Measurements from ENCODE around the gene C1QL2. TPM values are rescaled to one million over a fixed set of nuclear protein-coding genes. Genes with fewer than 3 reads are reported as not detected.

C1QL2 gene
- total RNA-seq, 6 donors from 2014 or later, result not detected

- no peak for TF ChIP-seq POLR2A (IDR thresholded peaks at IDR 0.05)
- TF ChIP-seq CTCF (IDR thresholded peaks at IDR 0.05), result no peak
- no peak for TF ChIP-seq EP300 (IDR thresholded peaks at IDR 0.05)
- no peak for TF ChIP-seq POLR2AphosphoS5 (IDR thresholded peaks at IDR 0.05)
Observed at GRCh38 chr2:119179991-119180390, 21.4 kb upstream of the C1QL2 start.

GRCh38 chr2:119179202-119179601 lies 20.7 kb upstream of the C1QL2 start:
- peak in 1 of 2 donors; percentile 33 for DNase-seq
- WGBS, 2 donors, result 46 to 53% methylated on average over 2 of the region's 2 CpGs
- Histone ChIP-seq H3K27me3 (no peaks in the 10 kb centered on the region), H3K4me3 (no peak overlapping the region), H3K36me3 (no peaks in the 10 kb centered on the region), H3K9me3 (no peaks in the 10 kb centered on the region), H3K4me1 (no peaks in the 10 kb centered on the region), H3K27ac (no peak overlapping the region)
- no peak for TF ChIP-seq EP300 (IDR thresholded peaks at IDR 0.05)
- no peak for TF ChIP-seq CTCF (IDR thresholded peaks at IDR 0.05)
- no peak for TF ChIP-seq POLR2AphosphoS5 (IDR thresholded peaks at IDR 0.05)
- TF ChIP-seq POLR2A (IDR thresholded peaks at IDR 0.05), result no peak
- peak in 1 of 2 donors; percentile 36 for ATAC-seq (ENCODE audit: low FRiP score in 2 of 2)

More at GRCh38 chr2:119179991-119180390, 21.4 kb upstream of the C1QL2 start:
- ATAC-seq (ENCODE audit: low FRiP score in 2 of 2), result no peak
- Histone ChIP-seq H3K4me3 (no peak overlapping the region), H3K27me3 (no peaks in the 10 kb centered on the region), H3K36me3 (no peaks in the 10 kb centered on the region), H3K27ac (no peak overlapping the region), H3K4me1 (no peaks in the 10 kb centered on the region), H3K9me3 (no peaks in the 10 kb centered on the region)
- WGBS, 2 donors, result 78 to 91% methylated on average over 3 to 7 of the region's 7 CpGs
- DNase-seq, result no peak

GRCh38 chr2:119178776-119179175 lies 20.2 kb upstream of the C1QL2 start:
- Histone ChIP-seq H3K4me1 (no peaks in the 10 kb centered on the region), H3K27me3 (no peaks in the 10 kb centered on the region), H3K9me3 (no peaks in the 10 kb centered on the region), H3K4me3 (no peak overlapping the region), H3K27ac (no peak overlapping the region), H3K36me3 (no peaks in the 10 kb centered on the region)
- ATAC-seq (ENCODE audit: low FRiP score in 2 of 2), result no peak
- no peak for TF ChIP-seq POLR2A (IDR thresholded peaks at IDR 0.05)
- no peak for TF ChIP-seq POLR2AphosphoS5 (IDR thresholded peaks at IDR 0.05)
- no peak for TF ChIP-seq CTCF (IDR thresholded peaks at IDR 0.05)
- no peak for TF ChIP-seq EP300 (IDR thresholded peaks at IDR 0.05)
- DNase-seq, result no peak
- 89% methylated on average over 6 of the region's 6 CpGs for WGBS, 2 donors

GRCh38 chr2:119177838-119178190 lies 19.3 kb upstream of the C1QL2 start:
- ATAC-seq (ENCODE audit: low FRiP score in 2 of 2) (no peak), DNase-seq (no peak)
- Histone ChIP-seq H3K27ac (no peak overlapping the region), H3K4me1 (no peaks in the 10 kb centered on the region), H3K36me3 (no peaks in the 10 kb centered on the region), H3K27me3 (no peaks in the 10 kb centered on the region), H3K9me3 (no peaks in the 10 kb centered on the region), H3K4me3 (no peak overlapping the region)
- 60 to 63% methylated on average over 2 to 4 of the region's 4 CpGs for WGBS, 2 donors
- TF ChIP-seq CTCF (IDR thresholded peaks at IDR 0.05) (no peak), POLR2A (IDR thresholded peaks at IDR 0.05) (no peak), EP300 (IDR thresholded peaks at IDR 0.05) (no peak), POLR2AphosphoS5 (IDR thresholded peaks at IDR 0.05) (no peak)

GRCh38 chr2:119177171-119177837 lies 18.8 kb upstream of the C1QL2 start:
- TF ChIP-seq POLR2A (IDR thresholded peaks at IDR 0.05) (no peak), CTCF (IDR thresholded peaks at IDR 0.05) (no peak), POLR2AphosphoS5 (IDR thresholded peaks at IDR 0.05) (no peak), EP300 (IDR thresholded peaks at IDR 0.05) (no peak)
- 77 to 86% methylated on average over 9 to 12 of the region's 12 CpGs for WGBS, 2 donors
- Histone ChIP-seq H3K36me3 (no peaks in the 10 kb centered on the region), H3K4me3 (no peak overlapping the region), H3K4me1 (no peaks in the 10 kb centered on the region), H3K27me3 (no peaks in the 10 kb centered on the region), H3K9me3 (no peaks in the 10 kb centered on the region), H3K27ac (no peak overlapping the region)
- ATAC-seq (ENCODE audit: low FRiP score in 2 of 2) (no peak), DNase-seq (no peak)
